A549 (cell line): ENCODE data around the gene SLC46A1.

ENCODE experiments used
- CTCF ChIP-seq: fragments of >200 bp; sonication (Bioruptor Twin); formaldehyde crosslinking; IDR thresholded peaks from 3 replicates; pipeline ENCODE4 v1.5.1; 2016
- EHMT2 ChIP-seq: fragments of 200-600 bp; sonication (generic); IDR thresholded peaks from 2 replicates; pipeline ENCODE4 v1.6.1; 2016; ENCODE audit warnings: antibody characterized with exemption, low read depth, mild to moderate bottlenecking, moderate library complexity
- EP300 ChIP-seq, 2 experiments: fragments of >200 bp; sonication (Bioruptor Twin); formaldehyde crosslinking; IDR thresholded peaks; 2 replicates in 1 of 2; 3 replicates in 1 of 2; pipeline ENCODE4 v1.6.1; 2016 to 2017
- NFE2L2 ChIP-seq: fragments of 150-350 bp; conservative IDR thresholded peaks from 2 replicates; pipeline ENCODE4 v1.6.1; 2014; ENCODE audit warnings: low read length
- PHF8 ChIP-seq: fragments of 200-600 bp; sonication (generic); IDR thresholded peaks from 2 replicates; pipeline ENCODE4 v1.6.1; 2016; ENCODE audit warnings: low read depth, mild to moderate bottlenecking, antibody characterized with exemption, moderate library complexity, borderline replicate concordance
- POLR2A ChIP-seq: IDR thresholded peaks from 2 replicates; pipeline ENCODE4 v1.6.1; 2012; ENCODE audit warnings: mild to moderate bottlenecking, low read length
- RAD21 ChIP-seq, 2 experiments: fragments of >200 bp in 1 of 2; sonication (Bioruptor Twin) in 1 of 2; formaldehyde crosslinking in 1 of 2; IDR thresholded peaks in 1 of 2; conservative IDR thresholded peaks in 1 of 2; 2 replicates in 1 of 2; 3 replicates in 1 of 2; pipeline ENCODE4 v1.6.1; 2012 to 2018; ENCODE audit warnings: inconsistent platforms in 1 of 2
- RCOR1 ChIP-seq: fragments of 150-350 bp; IDR thresholded peaks from 2 replicates; pipeline ENCODE4 v1.6.1; 2014; ENCODE audit warnings: antibody characterized with exemption, low read length, low read depth
- REST ChIP-seq: fragments of 200-600 bp; sonication (generic); IDR thresholded peaks from 2 replicates; pipeline ENCODE4 v1.6.1; 2016; ENCODE audit warnings: antibody characterized with exemption, mild to moderate bottlenecking, moderate library complexity
- TP53 ChIP-seq: fragments of 250-450 bp; sonication (Bioruptor Pico); IDR thresholded peaks from 2 replicates; pipeline ENCODE4 v1.5.0; 2021; ENCODE audit warnings: mild to moderate bottlenecking, moderate library complexity
- USF2 ChIP-seq: fragments of 450-650 bp; IDR thresholded peaks from 2 replicates; pipeline ENCODE4 v1.6.1; 2014; ENCODE audit warnings: antibody characterized with exemption
- TF ChIP-seq, protein P1 (sequence below): IDR thresholded peaks from 2 replicates; pipeline ENCODE4 v1.6.1; 2012

DNA sequence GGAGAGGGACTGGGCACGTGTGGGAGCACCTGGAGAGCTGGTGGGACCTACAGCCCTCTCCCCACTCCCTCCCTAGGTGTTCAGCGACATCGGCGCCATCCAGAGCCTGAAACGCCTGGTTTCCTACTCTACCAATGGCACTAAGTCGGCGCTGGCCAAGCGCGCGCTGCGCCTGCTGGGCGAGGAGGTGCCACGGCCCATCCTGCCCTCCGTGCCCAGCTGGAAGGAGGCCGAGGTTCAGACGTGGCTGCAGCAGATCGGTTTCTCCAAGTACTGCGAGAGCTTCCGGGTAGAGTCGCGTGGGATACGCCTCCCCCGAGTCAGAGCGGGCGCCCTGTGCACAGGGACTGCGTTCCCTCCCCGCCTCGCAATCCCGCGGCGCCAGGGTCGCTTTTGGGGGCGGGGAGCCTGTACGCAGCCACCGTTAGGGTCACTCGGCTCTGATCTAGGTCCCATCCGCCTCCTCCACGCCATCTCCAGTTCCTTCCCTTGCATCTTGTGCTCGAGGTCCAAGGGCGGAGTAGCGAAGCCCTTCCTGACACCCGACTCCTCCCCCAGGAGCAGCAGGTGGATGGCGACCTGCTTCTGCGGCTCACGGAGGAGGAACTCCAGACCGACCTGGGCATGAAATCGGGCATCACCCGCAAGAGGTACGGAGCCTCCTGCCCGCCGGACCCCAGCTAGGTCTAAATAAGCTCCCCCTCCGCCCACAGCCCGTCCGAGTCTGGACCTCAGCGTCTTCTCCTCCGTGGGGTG is 21.6 kb downstream of the SLC46A1 start:
- TF ChIP-seq PHF8 (no peak), EP300 (IDR thresholded peaks at IDR 0.05) (no peak), RCOR1 (no peak), CTCF (no peak), POLR2A (no peak), EHMT2 (no peak), REST (no peak), USF2 (no peak), NFE2L2 (no peak), RAD21 (conservative IDR thresholded peaks at IDR 0.05 in 1 of 2, IDR thresholded peaks at IDR 0.05 in 1 of 2) (no peak), TP53 (CRISPR knock-in tag) (no peak)
- TF ChIP-seq, protein P1, sequence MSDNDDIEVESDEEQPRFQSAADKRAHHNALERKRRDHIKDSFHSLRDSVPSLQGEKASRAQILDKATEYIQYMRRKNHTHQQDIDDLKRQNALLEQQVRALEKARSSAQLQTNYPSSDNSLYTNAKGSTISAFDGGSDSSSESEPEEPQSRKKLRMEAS = no peak
